ENCODE results near the gene PRXL2B.

PRXL2B gene

DNA sequence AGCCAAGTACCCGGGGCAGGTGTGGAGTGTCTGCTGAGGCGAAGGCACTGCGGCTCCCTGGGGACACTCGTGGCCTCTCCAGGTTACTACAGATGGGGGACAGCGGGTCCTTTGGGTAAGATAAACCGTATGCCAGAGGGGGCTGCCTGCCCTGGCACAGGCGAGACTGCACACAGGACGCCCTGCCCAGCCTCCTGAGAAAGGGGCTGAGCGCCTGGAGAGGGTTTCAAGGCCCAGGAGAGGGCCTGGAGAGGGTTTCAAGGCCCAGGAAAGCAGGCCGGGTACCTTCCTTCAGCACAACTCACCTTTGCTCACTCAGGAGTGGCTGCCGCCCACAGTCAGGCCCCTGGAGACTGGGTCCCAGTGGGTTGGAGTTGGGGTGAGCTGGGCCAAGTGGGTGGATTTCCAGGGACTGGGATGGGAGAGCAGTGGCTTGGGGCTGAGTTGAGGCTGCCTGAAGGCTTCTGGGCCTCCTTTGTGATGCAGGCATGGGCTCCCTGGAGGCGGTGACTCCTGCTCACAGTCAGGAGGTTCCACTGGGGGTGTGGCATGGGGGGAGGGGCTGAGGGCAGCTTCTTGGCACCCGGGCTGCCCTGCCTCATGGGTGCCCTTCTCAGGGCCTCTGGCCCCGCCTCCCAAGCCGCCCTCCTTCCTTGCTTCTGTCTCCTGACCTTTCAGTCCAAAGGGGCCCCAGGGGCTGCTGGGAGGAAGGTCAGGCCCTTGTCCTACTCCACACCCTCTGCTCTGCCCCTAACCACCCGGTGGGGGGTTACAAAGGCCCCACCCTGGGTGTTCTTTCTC, 46.2 kb downstream of the PRXL2B start, which contains the start of gene MMEL1:
MMEL1 (minus strand) TSS at position 456 of the 801 bp plus-strand sequence. CDS start 3,532 bp downstream, outside the sequence.
- H3K4me3 ChIP-seq (replicated peaks in 1 of 2; ENCODE audit: low read depth in 2 of 2, low read length in 2 of 2) = no peak within 1 kb of the TSS
- TF ChIP-seq CTCF (IDR thresholded peaks at IDR 0.05; ENCODE audit: low read depth, low read length) = no peak
- DNase-seq (ENCODE audit: low read depth in 2 of 2) = no peak

DNA sequence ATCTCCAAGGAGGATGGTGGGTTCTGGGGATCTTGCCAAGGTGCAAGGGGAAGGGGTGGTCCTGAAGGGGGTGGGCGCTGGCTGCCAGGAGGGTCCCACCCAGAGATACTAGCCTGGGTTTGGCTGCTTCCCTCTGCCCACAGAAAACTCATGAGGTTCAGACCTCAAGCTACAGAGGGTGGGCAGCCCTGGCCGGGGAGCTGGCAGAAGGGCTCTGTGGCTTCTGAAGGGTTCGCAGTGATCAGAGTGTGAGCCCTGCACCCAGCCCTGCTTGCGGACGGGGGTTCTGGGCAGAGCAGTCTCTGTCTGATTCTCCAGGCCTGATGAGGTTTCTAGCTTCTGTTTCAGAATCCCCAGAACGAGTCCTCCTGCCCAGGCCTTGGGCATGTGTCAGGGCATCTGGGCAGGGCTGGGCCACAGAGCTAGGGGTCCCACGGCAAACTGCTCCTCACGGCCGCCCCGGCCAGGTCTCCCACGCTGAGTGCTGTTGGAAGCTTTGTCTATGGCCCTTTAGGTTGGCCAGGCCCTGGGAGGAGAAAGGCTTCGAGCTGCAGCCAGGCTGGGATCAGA, 46.9 kb downstream of the PRXL2B start:
- DNase-seq (ENCODE audit: low read depth in 2 of 2) = no peak

GRCh38 chr1:2633936-2634491, 47.4 kb downstream of the PRXL2B start:
- no peak for TF ChIP-seq CTCF (IDR thresholded peaks at IDR 0.05; ENCODE audit: low read depth, low read length)
- DNase-seq (ENCODE audit: low read depth in 2 of 2) = no peak
- H3K4me3 ChIP-seq (replicated peaks in 1 of 2; ENCODE audit: low read depth in 2 of 2, low read length in 2 of 2) = no peak overlapping the region

More for the DNA sequence above, 46.9 kb downstream of the PRXL2B start:
- no peak for TF ChIP-seq CTCF (IDR thresholded peaks at IDR 0.05; ENCODE audit: low read depth, low read length)
- H3K4me3 ChIP-seq (replicated peaks in 1 of 2; ENCODE audit: low read depth in 2 of 2, low read length in 2 of 2) = no peak overlapping the region

GRCh38 chr1:2635361-2636010, 48.9 kb downstream of the PRXL2B start:
- no peak overlapping the region for H3K4me3 ChIP-seq (replicated peaks in 1 of 2; ENCODE audit: low read depth in 2 of 2, low read length in 2 of 2)
- TF ChIP-seq CTCF (IDR thresholded peaks at IDR 0.05; ENCODE audit: low read depth, low read length) = no peak
- DNase-seq (ENCODE audit: low read depth in 2 of 2) = no peak

DNA sequence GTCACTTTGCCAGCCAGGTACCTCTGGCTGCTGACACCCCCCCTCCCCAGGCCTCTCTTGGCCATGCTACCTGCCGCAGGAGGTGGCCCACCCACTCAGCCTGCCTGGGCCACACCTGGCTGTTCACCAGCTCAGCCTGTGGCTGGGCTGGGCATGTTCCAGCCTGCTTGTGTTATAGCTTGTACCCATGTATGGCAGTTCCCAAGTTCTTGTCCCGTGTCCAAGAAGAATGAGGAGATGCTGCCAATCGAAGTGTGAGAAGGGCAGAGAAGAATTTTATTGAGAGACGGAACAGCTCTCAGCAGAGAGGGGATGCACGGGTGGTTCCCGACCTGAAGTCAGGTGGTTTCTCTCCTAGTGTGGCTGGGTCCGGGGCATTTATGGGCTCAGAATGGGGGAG, 50.2 kb downstream of the PRXL2B start:
- DNase-seq (ENCODE audit: low read depth in 2 of 2) = no peak
- TF ChIP-seq CTCF (IDR thresholded peaks at IDR 0.05; ENCODE audit: low read depth, low read length) = no peak
- no peak overlapping the region for H3K4me3 ChIP-seq (replicated peaks in 1 of 2; ENCODE audit: low read depth in 2 of 2, low read length in 2 of 2)

DNA sequence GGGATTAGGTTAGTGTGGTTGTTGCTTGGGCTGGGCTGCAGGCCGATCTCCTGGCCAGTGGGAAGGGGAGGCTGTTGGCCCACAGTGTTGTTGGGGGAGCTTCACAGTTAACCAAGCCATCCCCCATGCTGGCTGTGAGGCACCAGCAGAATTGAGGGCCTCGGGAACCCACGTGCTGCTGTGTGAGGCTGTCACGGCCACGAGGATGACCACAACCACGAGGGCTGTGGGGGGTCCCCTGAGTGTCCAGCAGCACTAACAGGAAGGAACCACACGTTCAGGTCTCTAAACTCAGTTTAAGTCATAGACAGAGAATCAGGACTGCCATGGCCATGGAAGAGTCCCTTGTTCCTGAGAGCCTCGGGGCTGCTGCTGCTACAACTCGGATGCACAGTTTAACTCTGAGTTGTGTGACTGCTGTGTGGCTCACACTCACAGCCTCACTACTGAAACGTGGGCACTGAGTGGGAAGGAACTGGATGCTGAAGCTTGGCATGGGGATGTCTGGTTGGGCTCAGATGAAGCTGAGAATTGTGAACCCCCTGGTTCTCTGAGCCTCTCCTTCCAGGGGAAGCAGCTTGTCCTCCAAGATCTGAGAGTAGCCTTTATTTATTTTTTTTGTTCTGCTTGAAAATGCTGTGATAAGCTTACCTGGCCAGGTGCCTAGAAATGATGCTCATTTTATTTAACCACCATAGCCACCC, 51.0 kb downstream of the PRXL2B start:
- DNase-seq (ENCODE audit: low read depth in 2 of 2) = no peak
- no peak overlapping the region for H3K4me3 ChIP-seq (replicated peaks in 1 of 2; ENCODE audit: low read depth in 2 of 2, low read length in 2 of 2)
- no peak for TF ChIP-seq CTCF (IDR thresholded peaks at IDR 0.05; ENCODE audit: low read depth, low read length)

All from cardiac fibroblast (primary cell).